ENCODE data around the gene DAZAP2.
"Not testable (repeated sequence)": the region's sequence is repeated elsewhere in the genome, so short reads cannot be mapped to it uniquely, and the experiment has no call there.

Gene DAZAP2

GRCh38 chr12:51247523-51248206 lies 9.0 kb downstream of the DAZAP2 start:
- DNase-seq (ENCODE audit: low spot score), result no peak

- DNase-seq (ENCODE audit: low spot score), result no peak
These were observed 14.7 kb downstream of the DAZAP2 start for GRCh38 chr12:51253276-51253675.

GRCh38 chr12:51254536-51254935 lies 15.9 kb downstream of the DAZAP2 start:
- DNase-seq (ENCODE audit: low spot score), result no peak

- not testable (repeated sequence) for DNase-seq (ENCODE audit: low spot score)
These were observed 21.0 kb downstream of the DAZAP2 start for GRCh38 chr12:51259600-51259999.

- no peak for DNase-seq (ENCODE audit: low spot score)
These were observed 24.1 kb downstream of the DAZAP2 start for GRCh38 chr12:51262758-51263177.

- DNase-seq (ENCODE audit: low spot score), result no peak
These were observed 24.7 kb downstream of the DAZAP2 start for GRCh38 chr12:51263341-51263740.

- DNase-seq (ENCODE audit: low spot score), result no peak
These were observed 25.7 kb downstream of the DAZAP2 start for GRCh38 chr12:51264297-51264696.

GRCh38 chr12:51265024-51265423 lies 26.4 kb downstream of the DAZAP2 start:
- DNase-seq (ENCODE audit: low spot score), result no peak

- peak; percentile 67 for DNase-seq (ENCODE audit: low spot score)
These were observed 30.8 kb downstream of the DAZAP2 start for GRCh38 chr12:51269174-51270066.

GRCh38 chr12:51270067-51270950 lies 31.7 kb downstream of the DAZAP2 start, which contains the start of gene SMAGP:
SMAGP (minus strand) TSS chr12:51270415; CDS start chr12:51269278, 1,137 bp downstream.
- DNase-seq (ENCODE audit: low spot score), result peak; percentile 32

- DNase-seq (ENCODE audit: low spot score), result no peak
These were observed 32.4 kb downstream of the DAZAP2 start for GRCh38 chr12:51270951-51271518.

- not testable (repeated sequence) for DNase-seq (ENCODE audit: low spot score)
These were observed 34.2 kb downstream of the DAZAP2 start for GRCh38 chr12:51272810-51273209.

- DNase-seq (ENCODE audit: low spot score), result no peak
These were observed 36.5 kb downstream of the DAZAP2 start for GRCh38 chr12:51275088-51275487.

- no peak for DNase-seq (ENCODE audit: low spot score)
These were observed 42.7 kb downstream of the DAZAP2 start for GRCh38 chr12:51281202-51281924.

- no peak for DNase-seq (ENCODE audit: low spot score)
These were observed 47.2 kb downstream of the DAZAP2 start for GRCh38 chr12:51285843-51286242.

- DNase-seq (ENCODE audit: low spot score), result not testable (repeated sequence)
These were observed 53.2 kb downstream of the DAZAP2 start for GRCh38 chr12:51291603-51292513.
